ACHN (cell line): Measurements from ENCODE around the gene MPP2.
"Not testable (repeated sequence)": the region's sequence is repeated elsewhere in the genome, so short reads cannot be mapped to it uniquely, and the experiment has no call there.

Source experiments
- DNase-seq: peaks from one replicate; pipeline ENCODE4 v3.0.0-alpha.2; 2015
- in situ Hi-C: cut with HindIII; loops from 2 replicates; pipeline ENCODE4 v1.10.0; 2017; ENCODE audit warnings: low sequenced_read_pairs, low pct_ligation_motif_present, low pct_unique_long_range_greater_than_20kb

The MPP2 gene

GRCh38 chr17:43935204-43935925 lies 28.0 kb upstream of the MPP2 start:
- no peak for DNase-seq
- in situ Hi-C loops: no loop called here

- in situ Hi-C loops: no loop called here
- no peak for DNase-seq
Observed at GRCh38 chr17:43932923-43933322, 25.6 kb upstream of the MPP2 start.

GRCh38 chr17:43932357-43932756 lies 25.0 kb upstream of the MPP2 start:
- no peak for DNase-seq
- in situ Hi-C loops: no loop called here

GRCh38 chr17:43931062-43931571 lies 23.8 kb upstream of the MPP2 start:
- in situ Hi-C loops: no loop called here

GRCh38 chr17:43928609-43929008 lies 21.3 kb upstream of the MPP2 start:
- in situ Hi-C loops: no loop called here
- no peak for DNase-seq

More at GRCh38 chr17:43931062-43931571, 23.8 kb upstream of the MPP2 start:
- DNase-seq: peak; percentile 88

GRCh38 chr17:43927929-43928328 lies 20.6 kb upstream of the MPP2 start:
- in situ Hi-C loops, DNase-seq: not testable (repeated sequence)

- in situ Hi-C loops: no loop called here
- no peak for DNase-seq
Observed at GRCh38 chr17:43927060-43927864, 19.9 kb upstream of the MPP2 start.

- in situ Hi-C loops: no loop called here
- no peak for DNase-seq
Observed at GRCh38 chr17:43924558-43924957, 17.2 kb upstream of the MPP2 start.

- no peak for DNase-seq
- in situ Hi-C loops: no loop called here
Observed at GRCh38 chr17:43920500-43921095, 13.3 kb upstream of the MPP2 start.

- no peak for DNase-seq
- in situ Hi-C loops: no loop called here
Observed at GRCh38 chr17:43918026-43918389, 10.7 kb upstream of the MPP2 start.

- no peak for DNase-seq
- in situ Hi-C loops: no loop called here
Observed at GRCh38 chr17:43917348-43918025, 10.2 kb upstream of the MPP2 start.

GRCh38 chr17:43917016-43917347 lies 9.6 kb upstream of the MPP2 start:
- DNase-seq: no peak
- in situ Hi-C loops: no loop called here

- DNase-seq: no peak
- in situ Hi-C loops: no loop called here
Observed at GRCh38 chr17:43916385-43916784, 9.0 kb upstream of the MPP2 start.

GRCh38 chr17:43915559-43915958 lies 8.2 kb upstream of the MPP2 start:
- in situ Hi-C loops: no loop called here
- no peak for DNase-seq

- no peak for DNase-seq
- in situ Hi-C loops: no loop called here
Observed at GRCh38 chr17:43914451-43914850, 7.1 kb upstream of the MPP2 start.

- no peak for DNase-seq
- in situ Hi-C loops: no loop called here
Observed at GRCh38 chr17:43913584-43913983, 6.2 kb upstream of the MPP2 start.

GRCh38 chr17:43912635-43913304 lies 5.4 kb upstream of the MPP2 start:
- DNase-seq: no peak
- in situ Hi-C loops: no loop called here

- in situ Hi-C loops: no loop called here
- no peak for DNase-seq
Observed at GRCh38 chr17:43911904-43912303, 4.6 kb upstream of the MPP2 start.
